WTC11 (cell line): ENCODE results near the gene C1S. TPM values are rescaled to one million over a fixed set of nuclear protein-coding genes. Genes with fewer than 3 reads are reported as not detected.

Experiments
- ATAC-seq: fragments of 200-7000 bp; cut with Tn5 transposase; 2 replicates; pipeline ENCODE4 v1.10.0; 2021; ENCODE audit warnings: mild to moderate bottlenecking, moderate library complexity
- CTCF ChIA-PET: fragments of 300-600 bp; sonication (Branson Sonifier 250); formaldehyde crosslinking; loops from one replicate; lab custom pipeline; 2021; ENCODE audit warnings: antibody characterized with exemption; lab: Charles Lee
- POLR2A ChIA-PET: fragments of 350-600 bp; sonication (Branson Sonifier 250); formaldehyde crosslinking; loops from one replicate; lab custom pipeline; 2021; ENCODE audit warnings: antibody characterized with exemption; lab: Charles Lee
- DNase-seq: peaks from one replicate; pipeline ENCODE4 v3.0.0; 2021; ENCODE audit warnings: low spot score
- H3K27ac Mint-ChIP-seq: 2 replicates; pipeline ENCODE4 v1.8.0; 2021; ENCODE audit warnings: mixed read lengths
- H3K27me3 Mint-ChIP-seq: 2 replicates; pipeline ENCODE4 v1.8.0; 2021; ENCODE audit warnings: low read depth, mild to moderate bottlenecking, moderate library complexity, mixed read lengths
- H3K36me3 Mint-ChIP-seq: 2 replicates; pipeline ENCODE4 v1.8.0; 2021; ENCODE audit warnings: mixed read lengths
- H3K4me1 Mint-ChIP-seq: 2 replicates; pipeline ENCODE4 v1.8.0; 2022; ENCODE audit warnings: mixed read lengths
- H3K4me3 Mint-ChIP-seq: 2 replicates; pipeline ENCODE4 v1.8.0; 2021; ENCODE audit warnings: mild to moderate bottlenecking, moderate library complexity, mixed read lengths
- H3K9me3 Mint-ChIP-seq: 2 replicates; pipeline ENCODE4 v1.8.0; 2021; ENCODE audit warnings: mixed read lengths
- AFF4 ChIP-seq: sonication (generic); formaldehyde crosslinking; IDR thresholded peaks from 2 replicates; pipeline ENCODE4 v1.8.1; 2023; ENCODE audit warnings: mild to moderate bottlenecking, missing genetic modification reagents, borderline replicate concordance
- ARID4B ChIP-seq: sonication (generic); formaldehyde crosslinking; IDR thresholded peaks from 2 replicates; pipeline ENCODE4 v1.8.0; 2023; ENCODE audit warnings: missing genetic modification reagents, mild to moderate bottlenecking, borderline replicate concordance
- ELF4 ChIP-seq: sonication (generic); formaldehyde crosslinking; IDR thresholded peaks from 2 replicates; pipeline ENCODE4 v1.8.1; 2022; ENCODE audit warnings: low read depth, mild to moderate bottlenecking, moderate library complexity, missing genetic modification reagents
- GRHL2 ChIP-seq: fragments of 250-450 bp; sonication (Bioruptor Pico); IDR thresholded peaks from 2 replicates; pipeline ENCODE4 v1.8.0; 2022; ENCODE audit warnings: mild to moderate bottlenecking, moderate library complexity; ENCODE audit not compliant: insufficient replicate concordance, severe bottlenecking
- GTF2I ChIP-seq: fragments of 250-450 bp; sonication (Bioruptor Pico); conservative IDR thresholded peaks from 2 replicates; pipeline ENCODE4 v1.4.0; 2021; ENCODE audit warnings: mild to moderate bottlenecking
- KAT7 ChIP-seq: sonication (generic); formaldehyde crosslinking; IDR thresholded peaks from 2 replicates; pipeline ENCODE4 v1.8.1; 2023; ENCODE audit warnings: missing genetic modification reagents, mild to moderate bottlenecking, borderline replicate concordance
- MAX ChIP-seq: sonication (generic); formaldehyde crosslinking; IDR thresholded peaks from 2 replicates; pipeline ENCODE4 v1.8.0; 2022; ENCODE audit warnings: mild to moderate bottlenecking, missing genetic modification reagents
- NFE2L1 ChIP-seq: sonication (generic); formaldehyde crosslinking; IDR thresholded peaks from 2 replicates; pipeline ENCODE4 v1.8.1; 2023; ENCODE audit warnings: missing genetic modification reagents
- PREB ChIP-seq: sonication (generic); formaldehyde crosslinking; IDR thresholded peaks from 2 replicates; pipeline ENCODE4 v1.8.1; 2022; ENCODE audit warnings: mild to moderate bottlenecking, missing genetic modification reagents, moderate library complexity, borderline replicate concordance
- SMAD3 ChIP-seq: sonication (generic); formaldehyde crosslinking; IDR thresholded peaks from 2 replicates; pipeline ENCODE4 v1.8.0; 2022; ENCODE audit warnings: missing genetic modification reagents, mild to moderate bottlenecking, borderline replicate concordance
- SMAD4 ChIP-seq: sonication (generic); formaldehyde crosslinking; IDR thresholded peaks from 2 replicates; pipeline ENCODE4 v1.8.0; 2022; ENCODE audit warnings: mild to moderate bottlenecking, missing genetic modification reagents
- TEAD1 ChIP-seq: sonication (generic); formaldehyde crosslinking; IDR thresholded peaks from 2 replicates; pipeline ENCODE4 v1.8.0; 2022; ENCODE audit warnings: mild to moderate bottlenecking, missing genetic modification reagents
- ZNF281 ChIP-seq: sonication (generic); formaldehyde crosslinking; IDR thresholded peaks from 2 replicates; pipeline ENCODE4 v1.8.0; 2023; ENCODE audit warnings: mild to moderate bottlenecking, missing genetic modification reagents
- ZNF512 ChIP-seq: sonication (generic); formaldehyde crosslinking; IDR thresholded peaks from 2 replicates; pipeline ENCODE4 v1.8.1; 2022; ENCODE audit warnings: missing genetic modification reagents, borderline replicate concordance
- ZNF532 ChIP-seq: fragments of 250-450 bp; sonication (Bioruptor Pico); IDR thresholded peaks from 2 replicates; pipeline ENCODE4 v1.9.0; 2021; ENCODE audit warnings: mild to moderate bottlenecking, borderline replicate concordance
- total RNA-seq: library from RNA; stranded (reverse); gene quantifications from 3 replicates; pipeline ENCODE4 v1.2.3, GENCODE V29; 2021

Gene C1S
- total RNA-seq, 1 experiment from 2014 or later: 7.6 TPM

GRCh38 chr12:7018350-7019042 lies 42.0 kb upstream of the C1S start, which contains the start of gene LPCAT3:
TSS of gene LPCAT3 (minus strand) at chr12:7018476. CDS start at chr12:7018424, 52 bp downstream.
- H3K4me1 Mint-ChIP-seq: peaks cover 27% of the 10 kb centered on the region
- CTCF ChIA-PET: interaction anchor here (0.7 to 2.5 kb wide), 27 partner anchors 9 to 329 kb away, joined by 3 to 22 read pairs (median 4); partner anchors contain the start of genes C12orf57, C1RL, C1S and SPSB2
- no peaks in the 10 kb centered on the region for H3K9me3 Mint-ChIP-seq
- 0 out of 2 replicates have a peak, but pooled peaks cover 3% of the 10 kb centered on the region for H3K36me3 Mint-ChIP-seq
- DNase-seq: peak; percentile 98
- no peaks in the 10 kb centered on the region for H3K27me3 Mint-ChIP-seq
- peak within 1 kb of the TSS; percentile 95 for H3K4me3 Mint-ChIP-seq
- POLR2A ChIA-PET: interaction anchor here (0.6 to 1.6 kb wide), 7 partner anchors 13 to 80 kb away, joined by 3 to 10 read pairs (median 3); partner anchors contain the start of genes C12orf57 and RNU7-1
- ATAC-seq: peak; percentile 94
- H3K27ac Mint-ChIP-seq: peak within 1 kb of the TSS; percentile 87
- TF ChIP-seq ZNF532 (CRISPR knock-in tag): no peak
- peak; percentile 47; the same call in 1 of the 2 replicates for TF ChIP-seq SMAD4 (CRISPR knock-in tag)
- TF ChIP-seq TEAD1 (CRISPR knock-in tag): no peak; the same call in 1 of the 2 replicates
- no peak for TF ChIP-seq ZNF512
- no peak for TF ChIP-seq NFE2L1
- TF ChIP-seq MAX (CRISPR knock-in tag): peak; percentile 51; the same call in 1 of the 2 replicates
- no peak for TF ChIP-seq GTF2I
- no peak for TF ChIP-seq ZNF281
- TF ChIP-seq PREB (CRISPR knock-in tag): no peak
- TF ChIP-seq AFF4 (CRISPR knock-in tag): no peak
- TF ChIP-seq ELF4 (CRISPR knock-in tag): no peak
- TF ChIP-seq KAT7: no peak
- no peak for TF ChIP-seq SMAD3
- peak; percentile 60; the same call in 1 of the 2 replicates for TF ChIP-seq ARID4B
- TF ChIP-seq GRHL2 (CRISPR knock-in tag): no peak
